Measurements from ENCODE around the gene BAIAP2L2.

DNA sequence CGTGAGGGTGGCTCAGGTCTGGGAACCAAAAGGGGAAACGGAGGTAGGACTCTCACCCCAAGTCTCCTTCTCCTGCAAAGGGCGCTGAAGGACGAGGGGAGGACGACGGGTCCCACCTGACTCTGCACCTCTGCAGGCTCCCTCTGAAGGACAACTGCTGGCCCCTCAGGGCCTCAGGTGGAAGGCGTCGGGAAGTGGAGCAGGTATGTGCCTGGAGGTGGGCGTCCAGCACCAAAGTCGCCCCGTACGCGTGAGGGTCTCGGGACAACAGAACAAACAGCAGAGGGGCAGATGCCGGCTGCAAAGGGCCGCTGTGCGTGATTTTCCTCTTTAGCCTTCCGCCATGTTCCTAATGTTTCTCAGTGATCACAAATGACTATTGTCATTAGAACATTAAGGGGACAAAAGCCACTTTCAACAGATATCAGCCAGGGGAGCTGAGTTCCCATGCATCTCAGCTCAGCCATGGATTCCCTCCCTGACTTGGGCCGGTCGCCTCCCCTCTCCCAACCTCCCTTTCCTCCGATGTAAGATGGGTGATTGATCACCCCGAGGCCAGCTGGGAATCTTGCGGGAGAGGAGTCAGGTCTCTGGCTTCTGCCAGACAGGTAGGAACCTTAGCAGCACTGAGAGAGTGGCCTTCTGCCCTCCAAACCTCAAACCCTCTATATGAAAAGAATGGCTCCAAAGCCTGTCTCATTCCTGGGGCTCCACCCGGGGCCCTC lies 27.3 kb downstream of the BAIAP2L2 start:
- TF ChIP-seq PPARA (CRISPR knock-in tag; IDR thresholded peaks at IDR 0.05; ENCODE audit: borderline replicate concordance) (no peak), OSR1 (CRISPR knock-in tag; IDR thresholded peaks at IDR 0.05) (no peak), GLIS3 (CRISPR knock-in tag; IDR thresholded peaks at IDR 0.05) (no peak), ZFP3 (CRISPR knock-in tag; IDR thresholded peaks at IDR 0.05) (no peak), ARNTL (CRISPR knock-in tag; IDR thresholded peaks at IDR 0.05; ENCODE audit: borderline replicate concordance, low read depth) (no peak), ZNF70 (CRISPR knock-in tag; IDR thresholded peaks at IDR 0.05) (no peak), BACH2 (CRISPR knock-in tag; IDR thresholded peaks at IDR 0.05; ENCODE audit: borderline replicate concordance) (no peak), ISL1 (CRISPR knock-in tag; IDR thresholded peaks at IDR 0.05) (no peak), ZFP30 (CRISPR knock-in tag; IDR thresholded peaks at IDR 0.05) (no peak), CSDC2 (CRISPR knock-in tag; IDR thresholded peaks at IDR 0.05) (no peak), ESRRG (CRISPR knock-in tag; IDR thresholded peaks at IDR 0.05) (no peak), TCF4 (CRISPR knock-in tag; IDR thresholded peaks at IDR 0.05; ENCODE audit: borderline replicate concordance) (no peak)
- TF ChIP-seq, protein P1, sequence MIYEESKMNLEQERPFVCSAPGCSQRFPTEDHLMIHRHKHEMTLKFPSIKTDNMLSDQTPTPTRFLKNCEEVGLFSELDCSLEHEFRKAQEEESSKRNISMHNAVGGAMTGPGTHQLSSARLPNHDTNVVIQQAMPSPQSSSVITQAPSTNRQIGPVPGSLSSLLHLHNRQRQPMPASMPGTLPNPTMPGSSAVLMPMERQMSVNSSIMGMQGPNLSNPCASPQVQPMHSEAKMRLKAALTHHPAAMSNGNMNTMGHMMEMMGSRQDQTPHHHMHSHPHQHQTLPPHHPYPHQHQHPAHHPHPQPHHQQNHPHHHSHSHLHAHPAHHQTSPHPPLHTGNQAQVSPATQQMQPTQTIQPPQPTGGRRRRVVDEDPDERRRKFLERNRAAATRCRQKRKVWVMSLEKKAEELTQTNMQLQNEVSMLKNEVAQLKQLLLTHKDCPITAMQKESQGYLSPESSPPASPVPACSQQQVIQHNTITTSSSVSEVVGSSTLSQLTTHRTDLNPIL (CRISPR knock-in tag; IDR thresholded peaks at IDR 0.05; ENCODE audit: low read depth) = no peak

Data from SK-N-SH treated with all-trans-retinoic acid at 6 μM for 48 hours (cell line).